KMS-11 (cell line): Measurements from ENCODE around the gene JAK2.

Experiments
- H2AFZ ChIP-seq: fragments of 200-600 bp; sonication (generic); 2 replicates; pipeline ENCODE4 v1.6.1; 2016; ENCODE audit warnings: antibody characterized with exemption, mixed run types, low read depth
- H3K27ac ChIP-seq: fragments of 200-600 bp; sonication (generic); 2 replicates; pipeline ENCODE4 v1.6.1; 2016; ENCODE audit warnings: mild to moderate bottlenecking, mixed run types
- H3K27me3 ChIP-seq: fragments of 200-600 bp; sonication (generic); 2 replicates; pipeline ENCODE4 v1.6.1; 2017; ENCODE audit warnings: mild to moderate bottlenecking, low read depth, mixed run types, moderate library complexity; ENCODE audit not compliant: insufficient read depth
- H3K36me3 ChIP-seq: fragments of 200-600 bp; sonication (generic); 2 replicates; pipeline ENCODE4 v1.6.1; 2017; ENCODE audit warnings: mild to moderate bottlenecking, mixed run types; ENCODE audit not compliant: insufficient read depth
- H3K4me1 ChIP-seq: fragments of 200-600 bp; sonication (generic); 2 replicates; pipeline ENCODE4 v1.6.1; 2016; ENCODE audit warnings: mild to moderate bottlenecking, low read depth, mixed run types; ENCODE audit not compliant: poor library complexity, severe bottlenecking
- H3K4me2 ChIP-seq: fragments of 200-600 bp; sonication (generic); 2 replicates; pipeline ENCODE4 v1.7.0; 2016; ENCODE audit warnings: mild to moderate bottlenecking, mixed run types
- H3K4me3 ChIP-seq: fragments of 200-600 bp; sonication (generic); IDR thresholded peaks from 2 replicates; pipeline ENCODE4 v1.6.1; 2017; ENCODE audit warnings: low read depth, low read length, mixed read lengths; ENCODE audit not compliant: insufficient read depth
- H3K79me2 ChIP-seq: fragments of 200-600 bp; sonication (generic); 2 replicates; pipeline ENCODE4 v1.6.1; 2016; ENCODE audit warnings: low read depth, mixed run types; ENCODE audit not compliant: insufficient read depth
- H3K9ac ChIP-seq: fragments of 200-600 bp; sonication (generic); 2 replicates; pipeline ENCODE4 v1.6.1; 2016; ENCODE audit warnings: mild to moderate bottlenecking, mixed run types
- H4K20me1 ChIP-seq: fragments of 200-600 bp; sonication (generic); 2 replicates; pipeline ENCODE4 v1.6.1; 2016; ENCODE audit warnings: mild to moderate bottlenecking, mixed run types; ENCODE audit not compliant: insufficient read depth
- CTCF ChIP-seq: fragments of 200-600 bp; sonication (generic); conservative IDR thresholded peaks from 2 replicates; pipeline ENCODE4 v1.6.1; 2017; ENCODE audit warnings: low read depth, mild to moderate bottlenecking, antibody characterized with exemption, low read length, moderate library complexity, mixed read lengths

The JAK2 gene

GRCh38 chr9:4973246-4973645 lies 11.8 kb upstream of the JAK2 start:
- Histone ChIP-seq H3K4me3 (no peak overlapping the region), H3K27ac (no peak overlapping the region), H3K79me2 (no peaks in the 10 kb centered on the region), H3K36me3 (no peaks in the 10 kb centered on the region), H3K4me1 (no peaks in the 10 kb centered on the region), H3K4me2 (no peak overlapping the region), H4K20me1 (no peaks in the 10 kb centered on the region), H3K27me3 (no peaks in the 10 kb centered on the region), H3K9ac (no peak overlapping the region), H2AFZ (no peak overlapping the region)
- TF ChIP-seq CTCF: no peak

- Histone ChIP-seq H3K4me1 (no peaks in the 10 kb centered on the region), H3K79me2 (no peaks in the 10 kb centered on the region), H3K27me3 (no peaks in the 10 kb centered on the region), H2AFZ (no peak overlapping the region), H4K20me1 (no peaks in the 10 kb centered on the region), H3K9ac (no peak overlapping the region), H3K4me3 (no peak overlapping the region), H3K36me3 (no peaks in the 10 kb centered on the region), H3K27ac (no peak overlapping the region), H3K4me2 (no peak overlapping the region)
- TF ChIP-seq CTCF: no peak
Measured at GRCh38 chr9:4973902-4974301, 11.2 kb upstream of the JAK2 start.

GRCh38 chr9:4979239-4979638 lies 5.8 kb upstream of the JAK2 start:
- Histone ChIP-seq H3K9ac (no peak overlapping the region), H3K79me2 (no peaks in the 10 kb centered on the region), H3K27ac (no peak overlapping the region), H4K20me1 (no peaks in the 10 kb centered on the region), H2AFZ (no peak overlapping the region), H3K4me3 (no peak overlapping the region), H3K4me2 (no peak overlapping the region), H3K36me3 (no peaks in the 10 kb centered on the region), H3K27me3 (no peaks in the 10 kb centered on the region), H3K4me1 (peaks cover 16% of the 10 kb centered on the region)
- TF ChIP-seq CTCF: no peak

- Histone ChIP-seq H3K27me3 (no peaks in the 10 kb centered on the region), H3K27ac (no peak overlapping the region), H4K20me1 (no peaks in the 10 kb centered on the region), H3K36me3 (no peaks in the 10 kb centered on the region), H3K4me3 (no peak overlapping the region), H2AFZ (no peak overlapping the region), H3K79me2 (no peaks in the 10 kb centered on the region), H3K4me2 (no peak overlapping the region), H3K4me1 (peaks cover 16% of the 10 kb centered on the region), H3K9ac (no peak overlapping the region)
- TF ChIP-seq CTCF: no peak
Measured at GRCh38 chr9:4980086-4980727, 4.9 kb upstream of the JAK2 start.
